Ramos (cell line): ENCODE data around the gene SMARCD3.

Experiments
- in situ Hi-C: fragments of 300-500 bp; cut with MboI; formaldehyde crosslinking; loops from one replicate; pipeline ENCODE4 v1.14.3; 2022; ENCODE audit warnings: low sequenced_read_pairs; ENCODE audit not compliant: unreplicated experiment

Gene SMARCD3

GRCh38 chr7:151215396-151215795, 33.1 kb downstream of the SMARCD3 start:
- in situ Hi-C loops = no loop called here

GRCh38 chr7:151213826-151214225, 34.7 kb downstream of the SMARCD3 start:
- in situ Hi-C loops = no loop called here

GRCh38 chr7:151212626-151213025, 35.9 kb downstream of the SMARCD3 start:
- in situ Hi-C loops = no loop called here

DNA sequence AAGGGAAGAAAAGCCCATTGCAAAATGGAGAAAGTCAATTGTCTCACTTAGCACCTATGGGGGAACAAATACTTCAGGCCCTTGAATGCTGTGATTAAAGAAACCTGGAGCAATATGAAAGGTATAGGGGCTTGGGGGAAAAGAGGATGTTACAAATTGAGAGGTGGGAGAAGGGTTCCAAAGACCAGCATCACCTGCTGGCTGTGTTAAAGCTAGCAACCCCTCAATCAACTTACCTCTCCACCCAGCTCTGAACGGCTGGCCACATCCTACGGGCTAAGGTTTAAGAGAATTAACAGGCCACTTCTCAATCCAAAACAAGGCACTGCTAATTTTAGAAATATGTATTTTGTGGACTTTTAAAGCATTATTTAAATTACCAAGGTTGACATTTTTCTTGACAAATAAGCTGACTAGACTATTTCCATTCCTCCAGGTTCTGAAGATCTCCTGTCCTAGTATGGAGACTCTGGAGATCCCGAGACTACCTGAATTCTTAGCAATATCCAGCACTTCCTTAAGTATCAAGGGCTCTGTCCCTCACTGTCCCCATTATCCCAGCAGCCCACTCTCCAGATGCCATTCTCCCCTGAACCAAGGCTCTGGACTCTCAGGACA, 37.2 kb downstream of the SMARCD3 start:
- in situ Hi-C loops = no loop called here

- in situ Hi-C loops = no loop called here
Measured at GRCh38 chr7:151210087-151210854, 38.2 kb downstream of the SMARCD3 start, which contains the start of gene H2BK1. H2BK1 (minus strand) TSS chr7:151210488; CDS start chr7:151210318, 170 bp downstream.

GRCh38 chr7:151209588-151209987, 38.9 kb downstream of the SMARCD3 start:
- in situ Hi-C loops = no loop called here

DNA sequence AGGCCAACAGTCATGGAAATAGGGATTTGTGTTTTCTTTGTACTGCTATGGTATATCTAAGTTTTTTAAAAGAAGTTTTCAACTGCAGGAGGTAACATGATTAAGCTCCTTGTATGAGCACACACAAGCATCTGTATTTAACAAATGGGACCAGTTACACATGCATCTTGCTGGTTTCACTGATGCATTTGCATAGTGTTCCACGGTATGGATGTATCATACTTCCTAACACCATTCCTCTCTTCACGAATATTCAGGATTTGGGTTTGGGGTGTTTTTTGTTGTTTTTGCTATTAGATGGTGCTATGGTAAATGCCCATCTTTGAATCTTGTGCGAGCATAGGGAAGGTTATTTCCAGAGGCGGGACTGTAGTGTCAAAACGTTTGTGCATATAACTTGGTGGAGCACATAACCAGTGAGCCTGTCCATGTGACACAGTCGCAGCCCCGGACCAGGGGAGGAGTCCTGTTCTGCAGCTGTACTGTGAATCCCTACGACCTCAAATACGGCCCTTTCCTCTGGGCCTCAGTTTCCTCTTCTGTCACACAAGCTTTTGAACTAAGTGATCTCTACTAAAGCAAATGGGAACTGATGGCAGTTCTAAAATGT, 40.1 kb downstream of the SMARCD3 start:
- in situ Hi-C loops = no loop called here

DNA sequence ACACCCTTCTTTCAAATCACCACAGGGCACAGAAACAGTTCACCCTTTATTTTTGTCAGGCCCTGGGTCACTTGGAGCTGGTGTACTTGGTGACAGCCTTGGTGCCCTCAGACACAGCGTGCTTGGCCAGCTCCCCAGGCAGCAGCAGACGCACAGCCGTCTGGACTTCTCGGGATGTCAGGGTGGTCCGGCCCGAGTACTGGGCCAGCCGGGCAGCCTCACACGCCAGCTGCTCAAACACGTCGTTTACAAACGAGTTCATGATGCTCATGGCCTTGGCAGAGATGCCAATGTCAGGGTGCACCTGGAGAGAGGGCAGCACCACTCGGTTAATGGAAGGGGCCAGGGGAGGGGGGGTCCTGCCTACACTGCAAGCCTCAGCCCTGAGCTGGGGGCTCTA, 40.7 kb downstream of the SMARCD3 start:
- in situ Hi-C loops = no loop called here

DNA sequence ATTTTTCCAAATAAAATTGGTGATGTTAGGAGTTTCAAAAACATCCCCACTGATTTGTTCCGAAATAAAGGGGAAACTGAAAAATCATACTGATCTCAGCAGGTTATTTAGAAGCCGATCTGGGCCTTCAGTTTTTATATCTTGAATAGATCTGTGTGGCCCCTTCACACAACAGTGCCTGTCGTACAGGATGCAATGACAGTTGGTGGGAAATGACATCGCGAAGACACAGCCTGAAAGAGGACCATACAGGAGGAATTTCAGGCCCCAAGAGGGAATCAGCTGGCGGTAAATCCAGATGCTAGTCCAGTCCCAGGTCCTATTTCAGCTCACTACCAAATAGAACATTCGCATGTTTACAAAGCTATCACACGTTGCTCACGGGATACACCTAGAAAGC, 41.2 kb downstream of the SMARCD3 start:
- in situ Hi-C loops = no loop called here

DNA sequence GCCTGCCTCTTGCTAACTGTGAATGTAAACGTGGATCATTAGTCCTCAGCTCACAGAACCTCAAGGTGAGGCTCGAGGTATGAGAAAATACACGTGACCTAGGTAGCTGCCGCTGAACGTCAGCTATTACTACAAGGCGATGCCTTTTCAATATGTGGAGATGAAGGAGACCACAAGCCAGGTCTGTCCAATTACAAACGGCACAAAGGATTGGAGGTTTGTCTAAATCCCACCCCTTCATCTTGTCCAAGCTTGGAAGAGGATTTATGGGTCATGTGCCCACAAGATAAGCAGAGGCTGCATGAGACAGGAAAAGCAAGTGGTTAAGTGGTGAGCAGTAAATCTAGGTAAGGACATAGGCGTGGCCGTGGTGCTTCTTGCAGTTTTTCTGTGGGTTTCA, 41.6 kb downstream of the SMARCD3 start:
- in situ Hi-C loops = no loop called here

GRCh38 chr7:151205730-151206129, 42.8 kb downstream of the SMARCD3 start:
- in situ Hi-C loops = no loop called here

- in situ Hi-C loops = no loop called here
Measured at GRCh38 chr7:151204383-151205032, 44.0 kb downstream of the SMARCD3 start.

DNA sequence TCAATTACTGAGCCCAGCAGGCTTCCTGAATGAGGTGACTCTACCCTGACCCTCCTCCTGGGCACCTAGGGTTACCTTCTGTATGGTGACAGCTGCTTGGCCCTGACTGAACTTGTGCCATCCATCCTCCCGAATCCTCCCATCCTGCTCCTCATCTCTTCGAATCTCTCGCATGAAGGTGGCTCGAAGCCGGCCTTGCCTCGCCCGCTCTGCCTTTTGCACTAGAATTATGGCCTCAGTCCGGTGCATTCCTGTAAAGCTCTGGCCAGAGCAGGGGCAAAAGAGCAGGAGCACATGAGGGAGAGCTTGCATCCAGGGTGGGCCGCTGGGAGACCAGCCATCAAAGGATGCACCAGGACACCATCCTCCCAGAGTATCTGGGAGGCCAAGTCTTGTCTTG, 45.7 kb downstream of the SMARCD3 start:
- in situ Hi-C loops = no loop called here

DNA sequence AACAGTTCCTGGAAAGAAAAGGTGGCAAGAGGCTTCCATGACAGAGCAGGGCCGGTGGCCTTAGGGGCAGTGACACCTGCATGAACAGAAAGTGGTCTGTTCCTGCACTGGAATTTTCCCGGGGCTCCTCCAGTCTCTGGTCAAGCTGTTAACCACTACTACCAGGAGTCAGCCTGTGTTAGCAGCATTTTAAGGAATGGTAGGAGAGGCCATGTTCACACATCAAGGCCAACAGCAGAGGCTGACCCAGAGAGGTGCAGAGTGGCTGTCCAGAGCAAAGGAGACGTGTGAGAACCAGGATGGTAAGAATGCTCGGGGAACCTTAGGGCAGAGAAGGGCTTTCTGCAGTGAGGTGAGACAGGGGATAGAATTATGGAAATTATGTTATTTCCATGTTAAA, 46.7 kb downstream of the SMARCD3 start:
- in situ Hi-C loops = no loop called here

GRCh38 chr7:151201344-151201743, 47.1 kb downstream of the SMARCD3 start:
- in situ Hi-C loops = no loop called here

DNA sequence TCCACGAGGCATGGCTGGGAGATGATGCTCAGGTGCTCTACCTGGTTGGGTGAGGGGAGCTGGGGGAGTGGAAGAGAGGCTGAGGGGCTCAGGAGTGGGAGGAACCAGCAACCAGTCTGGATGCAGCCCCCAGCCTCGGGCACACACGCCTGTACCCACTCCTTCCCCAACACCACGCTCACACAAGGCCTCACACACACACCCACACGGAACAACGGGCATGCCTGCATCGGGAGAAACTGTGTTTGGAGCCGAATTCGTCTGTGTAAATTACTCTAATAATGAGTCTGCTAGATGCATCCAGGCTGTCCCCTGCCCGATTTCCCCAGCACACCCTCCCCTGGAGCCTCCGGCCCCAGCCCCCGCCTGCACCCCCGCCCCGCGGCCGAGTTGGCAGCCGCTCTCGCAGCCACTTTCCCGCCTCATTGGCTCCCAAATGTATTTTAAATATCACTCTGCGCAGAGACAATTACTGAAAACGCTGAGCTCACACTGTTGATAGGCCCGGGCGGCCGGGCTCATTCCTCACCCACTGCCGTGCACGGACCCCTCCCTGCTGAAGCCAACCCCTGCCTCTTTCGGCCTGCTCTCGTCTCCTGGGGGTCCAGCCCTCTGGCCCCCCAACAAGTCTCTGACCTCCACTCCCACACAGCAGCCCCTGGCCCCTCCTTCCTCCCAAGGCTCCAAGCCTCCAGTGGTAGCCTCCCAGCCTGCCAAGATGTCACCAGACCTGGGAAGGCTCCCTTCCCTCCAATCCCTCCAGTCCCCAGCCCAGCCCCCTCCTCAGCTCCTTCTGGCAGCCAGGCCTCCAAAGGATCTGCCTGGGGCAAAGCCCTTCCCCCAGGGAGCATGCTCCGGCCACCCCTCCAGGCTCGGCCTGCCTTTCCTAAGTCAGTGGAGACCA, 49.3 kb downstream of the SMARCD3 start:
- in situ Hi-C loops = no loop called here

- in situ Hi-C loops = no loop called here
Measured at GRCh38 chr7:151197932-151198331, 50.6 kb downstream of the SMARCD3 start.

GRCh38 chr7:151195616-151196450, 52.7 kb downstream of the SMARCD3 start:
- in situ Hi-C loops = no loop called here

DNA sequence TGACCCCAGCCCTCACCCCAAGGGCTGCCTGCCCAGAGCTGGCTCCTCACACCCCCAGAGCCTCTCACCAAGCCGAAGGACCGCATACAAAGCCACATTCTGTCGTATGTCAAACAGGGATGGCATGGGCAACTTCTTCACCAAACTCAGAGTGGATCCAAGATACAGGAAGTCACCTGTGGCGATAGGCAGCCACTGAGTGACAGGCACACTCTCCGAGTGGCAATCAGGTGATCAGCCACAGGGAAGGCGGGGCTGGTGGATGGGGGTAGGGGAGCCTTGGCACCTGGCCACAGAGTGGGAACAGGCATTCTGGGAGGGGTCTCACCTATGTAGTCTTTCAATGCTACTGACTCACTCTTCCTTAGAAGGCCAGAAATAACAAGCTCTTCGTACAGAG, 54.3 kb downstream of the SMARCD3 start:
- in situ Hi-C loops = no loop called here
